ENCODE data around the gene GGA1. TPM values are rescaled to one million over a fixed set of nuclear protein-coding genes. Genes with fewer than 3 reads are reported as not detected.

Gene GGA1
- total RNA-seq, 1 donor from 2014 or later: 50.6 TPM

- DNase-seq (ENCODE audit: low read depth): no peak
Observed at GRCh38 chr22:37669586-37669985, 61.0 kb downstream of the GGA1 start.

- no peak for DNase-seq (ENCODE audit: low read depth)
Observed at GRCh38 chr22:37672206-37672919, 63.7 kb downstream of the GGA1 start.

GRCh38 chr22:37672920-37673455 lies 64.4 kb downstream of the GGA1 start:
- no peak for DNase-seq (ENCODE audit: low read depth)

GRCh38 chr22:37674248-37674647 lies 65.6 kb downstream of the GGA1 start:
- DNase-seq (ENCODE audit: low read depth): no peak

- peak; percentile 99 for DNase-seq (ENCODE audit: low read depth)
Observed at GRCh38 chr22:37674951-37675929, 66.6 kb downstream of the GGA1 start, which contains the start of gene LGALS1. Gene LGALS1 (plus strand): TSS chr22:37675636. CDS start chr22:37675703, 67 bp downstream.

GRCh38 chr22:37675930-37676735 lies 67.5 kb downstream of the GGA1 start:
- DNase-seq (ENCODE audit: low read depth): peak; percentile 96

- peak; percentile 92 for DNase-seq (ENCODE audit: low read depth)
Observed at GRCh38 chr22:37676736-37677492, 68.3 kb downstream of the GGA1 start.

- no peak for DNase-seq (ENCODE audit: low read depth)
Observed at GRCh38 chr22:37677493-37677974, 68.9 kb downstream of the GGA1 start.

- DNase-seq (ENCODE audit: low read depth): no peak
Observed at GRCh38 chr22:37678372-37678771, 69.7 kb downstream of the GGA1 start.

GRCh38 chr22:37679670-37680069 lies 71.0 kb downstream of the GGA1 start:
- DNase-seq (ENCODE audit: low read depth): no peak

GRCh38 chr22:37680191-37680851 lies 71.7 kb downstream of the GGA1 start:
- no peak for DNase-seq (ENCODE audit: low read depth)

- DNase-seq (ENCODE audit: low read depth): no peak
Observed at GRCh38 chr22:37681001-37681424, 72.4 kb downstream of the GGA1 start.

GRCh38 chr22:37681556-37682049 lies 73.0 kb downstream of the GGA1 start:
- DNase-seq (ENCODE audit: low read depth): peak; percentile 80

Other genes starting within 250 kb of the GGA1 start
- gene ELFN2, start 181.4 kb upstream of the GGA1 start, total RNA-seq: 0.05 and 0.21 TPM in 2 replicates
- 0.51 and 0.68 TPM in 2 replicates for gene MFNG, start 122.5 kb upstream of the GGA1 start, total RNA-seq
- 5.7 and 7.3 TPM in 2 replicates for gene CARD10, start 89.4 kb upstream of the GGA1 start, total RNA-seq
- gene CDC42EP1, start 48.4 kb upstream of the GGA1 start, total RNA-seq: 76.4 and 76.6 TPM in 2 replicates
- not detected in 2 replicates for gene LGALS2, start 28.7 kb upstream of the GGA1 start, total RNA-seq
- not detected in 2 replicates for gene SH3BP1, start 30.8 kb downstream of the GGA1 start, total RNA-seq
- 30.0 and 34.5 TPM in 2 replicates for gene PDXP, start 49.9 kb downstream of the GGA1 start, total RNA-seq
- gene LGALS1, start 66.8 kb downstream of the GGA1 start, total RNA-seq: 1,391 and 2,910 TPM in 2 replicates
- 11.5 and 30.4 TPM in 2 replicates for gene NOL12, start 77.5 kb downstream of the GGA1 start, total RNA-seq
- gene TRIOBP, start 88.2 kb downstream of the GGA1 start, total RNA-seq: 26.6 and 33.0 TPM in 2 replicates
- gene GCAT, start 199.1 kb downstream of the GGA1 start, total RNA-seq: 55.5 and 65.0 TPM in 2 replicates
- gene GALR3, start 214.5 kb downstream of the GGA1 start, total RNA-seq: 0.24 TPM in 1 of 2 replicates, not detected in the other
- 40.8 and 45.9 TPM in 2 replicates for gene ANKRD54, start 235.5 kb downstream of the GGA1 start, total RNA-seq
- gene EIF3L, start 240.6 kb downstream of the GGA1 start, total RNA-seq: 415 and 450 TPM in 2 replicates

Measured in myocyte (in vitro differentiated cells).